Osteocyte (in vitro differentiated cells): Measurements from ENCODE around the gene IMPACT. TPM values are rescaled to one million over a fixed set of nuclear protein-coding genes. Genes with fewer than 3 reads are reported as not detected.

ENCODE experiments used
- DNase-seq: peaks from one replicate; pipeline ENCODE4 v3.0.0; 2021; ENCODE audit warnings: mixed read lengths; ENCODE audit not compliant: unreplicated experiment; ENCODE audit errors: extremely low spot score
- H3K27ac Mint-ChIP-seq: one replicate; pipeline ENCODE4 v1.8.0; 2021; ENCODE audit warnings: mild to moderate bottlenecking, mixed read lengths; ENCODE audit not compliant: unreplicated experiment
- H3K27me3 Mint-ChIP-seq: one replicate; pipeline ENCODE4 v1.8.0; 2021; ENCODE audit warnings: mixed read lengths; ENCODE audit not compliant: unreplicated experiment
- H3K36me3 Mint-ChIP-seq: one replicate; pipeline ENCODE4 v1.8.0; 2021; ENCODE audit warnings: mixed read lengths; ENCODE audit not compliant: unreplicated experiment
- H3K4me1 Mint-ChIP-seq: one replicate; pipeline ENCODE4 v1.8.0; 2021; ENCODE audit warnings: mixed read lengths; ENCODE audit not compliant: unreplicated experiment
- H3K4me3 Mint-ChIP-seq: one replicate; pipeline ENCODE4 v1.8.0; 2021; ENCODE audit warnings: mild to moderate bottlenecking, moderate library complexity, mixed read lengths; ENCODE audit not compliant: unreplicated experiment
- H3K9me3 Mint-ChIP-seq: one replicate; pipeline ENCODE4 v1.8.0; 2021; ENCODE audit warnings: mixed read lengths; ENCODE audit not compliant: unreplicated experiment
- CTCF ChIP-seq: fragments of 200-600 bp; sonication (generic); IDR thresholded peaks from 2 replicates; pipeline ENCODE4 v1.5.0; 2021; ENCODE audit warnings: antibody characterized with exemption, mild to moderate bottlenecking, moderate library complexity
- total RNA-seq: library from RNA; stranded (reverse); gene quantifications from 2 replicates; pipeline ENCODE4 v1.2.1, GENCODE V29; 2021

Gene IMPACT
- total RNA-seq, 1 donor from 2014 or later = 53.0 TPM

GRCh38 chr18:24432618-24433017 is 6.1 kb downstream of the IMPACT start:
- no peak for DNase-seq
- Mint-ChIP-seq H3K27me3 (no peaks in the 10 kb centered on the region), H3K4me3 (no peak overlapping the region), H3K4me1 (peaks cover 12% of the 10 kb centered on the region), H3K36me3 (peaks cover 23% of the 10 kb centered on the region), H3K9me3 (no peaks in the 10 kb centered on the region), H3K27ac (no peak overlapping the region)
- no peak for TF ChIP-seq CTCF

- DNase-seq = no peak
- Mint-ChIP-seq H3K9me3 (no peaks in the 10 kb centered on the region), H3K27ac (no peak overlapping the region), H3K36me3 (peaks cover 44% of the 10 kb centered on the region), H3K4me1 (peaks cover 4% of the 10 kb centered on the region), H3K27me3 (no peaks in the 10 kb centered on the region), H3K4me3 (no peak overlapping the region)
- TF ChIP-seq CTCF = no peak
Measured at GRCh38 chr18:24436939-24437338, 10.5 kb downstream of the IMPACT start.

- H3K9me3 Mint-ChIP-seq = no peaks in the 10 kb centered on the region
- H3K4me1 Mint-ChIP-seq = no peaks in the 10 kb centered on the region
- DNase-seq = no peak
- H3K4me3 Mint-ChIP-seq = no peak overlapping the region
- no peaks in the 10 kb centered on the region for H3K27me3 Mint-ChIP-seq
- no peak overlapping the region for H3K27ac Mint-ChIP-seq
- no peak for TF ChIP-seq CTCF
- peaks cover 63% of the 10 kb centered on the region for H3K36me3 Mint-ChIP-seq
Measured at GRCh38 chr18:24443870-24444269, 17.4 kb downstream of the IMPACT start.

GRCh38 chr18:24446453-24446852 is 20.0 kb downstream of the IMPACT start:
- DNase-seq = no peak
- Mint-ChIP-seq H3K27me3 (no peaks in the 10 kb centered on the region), H3K36me3 (peaks cover 62% of the 10 kb centered on the region)

GRCh38 chr18:24446953-24447538 is 20.6 kb downstream of the IMPACT start:
- peak; percentile 36 for TF ChIP-seq CTCF
- Mint-ChIP-seq H3K27ac (no peak overlapping the region), H3K4me1 (no peaks in the 10 kb centered on the region)

More at GRCh38 chr18:24446453-24446852, 20.0 kb downstream of the IMPACT start:
- TF ChIP-seq CTCF = no peak
- Mint-ChIP-seq H3K4me3 (no peak overlapping the region), H3K27ac (no peak overlapping the region), H3K4me1 (no peaks in the 10 kb centered on the region), H3K9me3 (no peaks in the 10 kb centered on the region)

More at GRCh38 chr18:24446953-24447538, 20.6 kb downstream of the IMPACT start:
- Mint-ChIP-seq H3K4me3 (no peak overlapping the region), H3K9me3 (no peaks in the 10 kb centered on the region), H3K36me3 (peaks cover 58% of the 10 kb centered on the region), H3K27me3 (no peaks in the 10 kb centered on the region)
- DNase-seq = no peak
